Measurements from ENCODE around the gene JARID2. TPM values are rescaled to one million over a fixed set of nuclear protein-coding genes. Genes with fewer than 3 reads are reported as not detected.
"Not testable (repeated sequence)": the region's sequence is repeated elsewhere in the genome, so short reads cannot be mapped to it uniquely, and the experiment has no call there.

The JARID2 gene
- polyA plus RNA-seq, 3 donors: 2.0 to 7.0 (median 3.8) TPM

DNA sequence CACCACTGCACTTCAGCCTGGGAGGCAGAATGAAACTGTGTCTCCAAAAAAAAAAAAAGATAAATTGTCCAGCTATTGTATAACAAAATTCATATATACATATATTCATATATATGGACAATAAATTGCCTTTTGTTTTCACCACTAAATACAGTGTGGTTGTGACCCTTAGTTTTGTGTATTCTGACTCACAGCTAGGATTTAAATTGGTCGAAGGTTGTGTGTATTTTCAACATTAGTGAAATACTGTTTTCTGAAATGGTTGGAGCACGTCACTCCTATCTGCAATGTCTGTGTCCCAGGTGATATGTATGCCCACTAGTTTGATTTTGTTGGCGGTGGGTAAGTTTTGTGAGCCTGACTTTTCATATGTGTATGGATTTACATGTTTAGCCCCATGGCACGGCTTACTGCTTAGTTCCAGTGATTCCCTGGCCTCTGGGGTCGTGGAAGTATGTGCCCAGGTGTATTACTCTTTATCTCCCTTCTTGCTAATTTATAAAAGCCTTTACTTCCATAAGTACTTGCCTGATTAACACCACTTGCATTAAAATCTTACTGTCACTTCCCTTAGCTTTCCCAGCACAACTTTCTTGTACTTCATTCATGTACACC lies 33.3 kb downstream of the JARID2 start:
- H3K27ac ChIP-seq (ENCODE audit: low read depth, low read length): no peak overlapping the region
- WGBS, 3 donors: 65 to 92% (median 68%) methylated on average over 5 of the region's 5 CpGs

DNA sequence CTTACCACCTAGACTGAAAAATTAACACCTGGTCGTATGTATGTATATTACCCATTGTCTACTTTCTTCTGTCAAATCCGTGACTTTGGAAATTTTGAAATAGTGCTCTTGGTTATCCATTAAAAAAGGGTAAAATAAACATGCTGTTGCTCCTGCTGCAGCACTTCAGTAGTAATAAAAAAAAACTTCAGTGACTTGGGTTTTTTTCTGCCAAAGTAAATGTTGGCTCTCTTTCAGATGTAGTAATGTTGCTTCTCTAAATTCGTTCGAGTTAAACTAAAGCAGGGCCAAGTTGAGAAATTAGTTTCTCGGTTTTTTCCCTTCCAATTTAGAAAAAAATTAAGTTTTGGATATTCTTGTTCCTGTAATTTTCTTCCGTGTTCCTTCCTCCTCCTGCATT lies 34.2 kb downstream of the JARID2 start:
- WGBS, 3 donors: 7 to 14% (median 12%) methylated on average over 6 of the region's 6 CpGs

DNA sequence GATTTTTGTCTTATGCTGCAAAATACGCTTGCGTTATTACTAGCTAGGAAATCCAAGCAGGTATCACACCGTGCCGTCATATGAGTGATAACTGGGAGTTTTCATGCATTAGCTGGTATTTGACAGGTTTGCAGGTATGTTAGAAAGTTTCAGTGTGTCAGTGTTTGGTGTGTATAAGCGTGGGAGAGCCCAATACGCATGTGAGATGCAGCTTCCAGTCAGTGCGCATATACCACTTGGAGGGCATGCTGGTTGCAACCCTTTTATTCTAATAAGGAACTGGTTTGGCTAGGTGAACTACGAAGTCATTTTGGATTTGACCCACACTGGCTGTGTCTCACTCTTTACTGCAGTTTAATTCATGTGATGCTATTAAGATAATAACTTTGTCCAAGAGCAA lies 35.1 kb downstream of the JARID2 start:
- no peak overlapping the region for H3K27ac ChIP-seq (ENCODE audit: low read depth, low read length)
- WGBS, 3 donors: 79 to 94% (median 91%) methylated on average over 8 of the region's 8 CpGs

More for the DNA sequence above, 34.2 kb downstream of the JARID2 start:
- no peak overlapping the region for H3K27ac ChIP-seq (ENCODE audit: low read depth, low read length)

DNA sequence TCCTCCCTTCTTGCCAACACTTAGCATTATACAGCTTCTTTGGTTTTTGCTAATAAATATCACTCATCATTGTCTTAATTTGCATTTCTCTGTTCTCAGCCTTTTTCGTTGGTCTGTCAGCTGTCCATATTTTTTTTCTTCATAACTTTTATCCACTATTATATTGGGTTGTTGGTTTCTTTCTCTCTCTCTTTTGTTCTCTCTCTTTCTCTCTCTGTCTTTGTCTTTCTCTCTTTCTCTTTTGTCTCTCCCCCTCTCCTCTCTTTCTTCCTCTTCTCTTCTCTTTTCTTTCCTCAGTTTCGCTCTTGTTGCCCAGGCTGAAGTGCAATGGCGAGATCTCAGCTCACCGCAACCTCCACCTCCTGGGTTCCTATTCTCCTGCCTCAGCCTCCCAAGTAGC lies 36.5 kb downstream of the JARID2 start:
- H3K27ac ChIP-seq (ENCODE audit: low read depth, low read length): no peak overlapping the region
- WGBS, 3 donors: 93 to 100% (median 94%) methylated on average over 4 of the region's 4 CpGs

DNA sequence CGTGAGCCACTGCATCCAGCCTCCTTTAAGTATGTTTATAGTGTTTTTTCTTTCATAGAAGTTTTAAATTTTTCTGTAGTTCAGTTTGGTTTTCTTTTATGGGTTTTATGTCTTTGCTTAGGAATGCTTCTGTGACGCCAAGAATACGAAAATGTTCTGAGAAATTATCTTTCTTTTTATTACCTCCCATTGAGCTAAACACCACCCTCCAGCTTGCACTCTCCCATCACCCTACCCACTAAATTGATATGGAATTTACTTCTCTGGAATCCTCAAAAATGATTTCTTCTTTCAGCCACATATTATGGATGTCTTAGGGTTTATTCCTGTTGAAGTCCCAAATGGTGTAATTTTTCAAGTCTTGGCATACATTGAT lies 38.1 kb downstream of the JARID2 start:
- WGBS, 3 donors: 70 to 84% (median 79%) methylated on average over 3 of the region's 3 CpGs
- H3K27ac ChIP-seq (ENCODE audit: low read depth, low read length): no peak overlapping the region

DNA sequence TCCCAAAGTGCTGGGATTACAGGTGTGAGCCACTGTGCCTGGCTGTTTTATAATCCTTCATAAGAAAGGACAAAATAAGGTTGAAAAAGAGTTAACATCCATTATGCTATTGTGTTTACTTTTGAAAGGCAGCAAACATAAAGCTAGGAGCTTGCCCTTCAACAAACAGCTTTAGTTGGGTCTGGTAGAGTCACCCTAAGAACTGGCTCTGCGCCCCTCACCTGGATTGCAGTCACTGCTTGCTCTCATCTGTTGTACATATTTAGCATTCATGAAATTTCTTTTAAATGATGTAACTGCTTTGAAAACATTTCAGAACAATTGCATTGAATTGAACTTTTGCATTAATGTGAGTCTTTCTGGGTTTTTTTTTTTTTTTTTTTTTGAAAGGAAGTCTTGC lies 38.9 kb downstream of the JARID2 start:
- no peak overlapping the region for H3K27ac ChIP-seq (ENCODE audit: low read depth, low read length)
- 78 to 98% (median 83%) methylated on average over 1 of the region's 1 CpG for WGBS, 3 donors

DNA sequence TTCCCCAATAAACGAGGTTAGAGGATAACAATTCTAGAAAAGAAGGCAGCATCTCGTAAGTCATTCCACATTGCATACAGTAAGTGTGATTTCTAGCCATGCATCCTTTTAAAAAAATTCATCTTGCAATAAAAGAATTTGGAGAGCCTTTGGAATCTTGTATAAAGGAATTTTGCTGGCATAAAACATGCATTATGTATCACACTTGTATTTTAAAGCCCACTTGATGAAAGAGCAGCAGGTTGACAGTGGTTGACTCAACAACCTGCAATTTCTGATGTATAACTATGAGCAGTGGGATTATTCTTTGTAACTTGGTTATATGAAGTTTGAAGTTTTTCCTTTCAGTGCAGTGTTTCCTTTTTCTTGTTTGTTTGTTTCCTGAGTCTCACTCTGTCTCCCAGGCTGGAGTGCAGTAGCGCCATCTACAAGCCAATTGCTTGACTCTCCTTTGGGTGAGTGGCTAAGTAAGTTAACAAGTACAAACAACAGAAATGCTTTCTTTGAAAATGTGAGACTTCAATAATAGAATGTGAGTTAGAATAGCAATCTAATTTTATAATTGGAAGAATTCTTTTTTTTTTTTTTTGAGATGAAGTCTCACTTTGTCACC lies 39.9 kb downstream of the JARID2 start:
- WGBS, 3 donors: 77 to 90% (median 85%) methylated on average over 3 of the region's 3 CpGs
- no peak overlapping the region for H3K27ac ChIP-seq (ENCODE audit: low read depth, low read length)

DNA sequence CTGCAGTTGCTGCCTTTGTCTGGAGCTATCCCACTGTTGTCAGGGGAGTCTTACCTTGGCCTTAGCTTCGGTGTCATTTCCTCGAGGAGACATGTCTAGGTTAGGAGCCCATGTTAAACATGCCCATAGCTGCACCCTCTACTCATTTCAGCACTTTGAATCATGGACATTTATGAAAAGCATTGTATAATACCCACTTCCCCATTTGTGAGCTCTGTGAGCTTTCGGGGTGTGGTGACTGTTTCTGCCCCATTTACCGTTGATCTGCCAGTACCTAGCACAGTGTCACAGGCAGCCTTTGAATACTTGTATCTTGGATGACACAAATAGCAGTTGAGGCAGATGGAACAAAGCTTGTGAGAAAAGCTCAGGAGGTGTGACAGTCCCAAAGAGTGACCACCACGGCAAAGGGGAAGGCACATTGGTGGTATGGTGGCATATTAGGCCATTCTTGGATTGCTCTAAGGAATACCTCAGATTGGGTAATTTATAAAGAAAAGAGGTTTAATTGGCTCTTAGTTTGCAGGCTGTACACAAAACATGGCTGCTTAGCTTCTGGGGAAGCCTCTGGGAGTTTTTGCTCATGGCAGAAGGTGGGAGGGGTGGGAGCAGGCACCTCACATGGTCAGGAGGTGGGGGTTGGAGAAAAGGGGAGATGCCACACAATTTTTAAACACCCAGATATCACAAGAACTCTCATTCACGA lies 42.0 kb downstream of the JARID2 start:
- no peak overlapping the region for H3K27ac ChIP-seq (ENCODE audit: low read depth, low read length)
- 62 to 81% (median 64%) methylated on average over 6 of the region's 6 CpGs for WGBS, 3 donors

DNA sequence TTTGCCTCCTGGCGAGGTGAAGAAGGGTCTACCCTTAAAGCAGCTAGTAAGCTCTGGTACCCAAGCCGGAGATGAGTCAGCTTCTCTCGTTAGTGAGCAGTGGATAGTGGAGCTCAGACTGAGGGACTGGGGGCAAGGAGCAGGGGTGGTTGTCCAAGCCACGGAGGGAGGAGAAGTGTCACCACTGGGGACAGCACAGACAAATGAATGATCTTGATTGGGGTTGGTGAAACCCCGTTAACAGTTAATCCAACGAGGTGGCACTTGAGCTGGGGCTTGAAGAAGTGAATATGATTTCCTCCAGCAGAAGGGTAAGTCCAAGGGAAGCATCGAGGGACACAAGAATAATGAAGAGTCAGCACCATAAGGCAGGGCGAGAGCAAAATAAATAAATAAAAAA lies 43.0 kb downstream of the JARID2 start:
- 76 to 94% (median 79%) methylated on average over 8 of the region's 8 CpGs for WGBS, 3 donors
- H3K27ac ChIP-seq (ENCODE audit: low read depth, low read length): no peak overlapping the region

DNA sequence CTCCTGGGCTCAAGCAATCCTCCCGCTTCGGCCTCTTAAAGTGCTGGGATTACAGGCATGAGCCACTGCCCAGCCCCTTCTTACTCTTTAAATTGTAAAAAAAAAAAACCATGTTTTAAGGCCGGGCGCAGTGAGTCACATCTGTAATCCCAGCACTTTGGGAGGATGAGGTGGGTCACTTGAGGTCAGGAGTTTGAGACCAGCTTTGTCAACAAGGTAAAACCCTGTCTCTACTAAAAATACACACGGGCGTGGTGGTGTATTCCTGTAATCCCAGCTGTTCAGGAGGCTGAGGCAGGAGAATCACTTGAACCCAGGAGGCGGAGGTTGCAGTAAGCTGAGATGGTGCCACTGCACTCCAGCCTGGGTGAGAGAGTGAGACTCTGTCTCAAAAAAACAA lies 43.6 kb downstream of the JARID2 start:
- WGBS, 3 donors: 82 to 97% (median 88%) methylated on average over 7 of the region's 7 CpGs
- H3K27ac ChIP-seq (ENCODE audit: low read depth, low read length): not testable (repeated sequence)

DNA sequence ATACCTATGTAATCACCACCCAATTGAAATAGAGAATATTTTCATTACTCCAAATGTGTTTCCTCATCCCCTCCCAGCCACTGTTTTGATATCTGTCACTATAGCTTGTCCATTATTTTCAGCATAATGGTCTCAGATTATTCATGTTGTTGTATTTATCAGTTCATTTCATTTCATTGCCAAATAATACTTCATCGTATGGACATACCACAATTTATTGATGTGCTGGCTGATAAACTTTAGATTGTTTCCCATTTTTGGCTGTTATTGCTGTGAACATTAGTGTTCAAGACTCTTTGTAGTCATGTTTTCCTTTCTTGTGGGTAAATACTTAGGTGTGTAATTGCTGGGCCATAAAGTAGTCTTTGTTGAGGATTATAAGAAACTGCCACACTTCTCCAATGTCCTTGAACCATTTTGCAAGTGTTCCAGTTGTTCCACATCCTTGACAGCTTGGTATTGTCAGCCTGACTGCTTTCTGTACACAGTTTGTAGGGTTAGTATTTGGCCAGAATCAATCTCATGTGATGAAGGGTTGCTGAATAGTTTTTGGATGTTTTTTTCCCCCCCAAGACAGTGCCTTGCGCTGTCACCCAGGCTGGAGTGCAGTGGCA lies 44.3 kb downstream of the JARID2 start:
- WGBS, 3 donors: 86 to 93% (median 87%) methylated on average over 2 of the region's 2 CpGs
- H3K27ac ChIP-seq (ENCODE audit: low read depth, low read length): no peak overlapping the region

DNA sequence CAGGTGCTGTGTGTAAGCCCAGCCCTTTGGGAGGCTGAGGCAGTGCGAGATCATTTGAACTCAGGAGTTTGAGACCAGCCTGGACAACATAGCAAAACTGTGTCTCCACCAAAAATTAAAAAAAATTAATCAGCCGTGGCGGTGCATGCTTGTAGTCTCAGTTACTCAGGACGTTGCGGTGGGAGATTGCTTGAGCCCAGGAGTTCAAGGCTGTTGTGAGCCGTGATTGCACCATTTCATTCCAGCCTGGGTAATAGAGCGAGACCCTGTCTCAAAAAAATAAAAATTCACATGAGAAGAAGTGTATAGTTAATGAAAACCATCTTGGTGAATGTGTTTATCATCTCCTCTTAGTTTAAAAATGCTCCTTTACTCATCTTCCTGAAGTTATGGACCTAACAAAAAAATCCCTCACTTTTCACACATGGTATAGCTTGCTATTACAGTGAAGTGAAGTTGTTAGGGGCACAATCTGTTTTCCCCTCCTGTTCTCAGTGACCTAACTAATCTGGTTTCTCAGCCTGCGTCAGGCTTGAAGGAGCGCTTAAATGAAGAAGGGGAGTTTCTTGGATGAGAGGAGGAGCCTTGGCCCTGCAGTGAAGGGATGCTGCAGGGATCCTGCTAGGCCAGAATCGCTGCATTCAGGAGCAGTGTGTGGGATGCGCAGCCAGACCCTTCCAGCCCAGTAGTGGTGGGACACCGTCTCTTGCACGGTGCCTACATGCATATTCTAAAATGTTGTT lies 45.3 kb downstream of the JARID2 start:
- no peak overlapping the region for H3K27ac ChIP-seq (ENCODE audit: low read depth, low read length)
- 79 to 93% (median 81%) methylated on average over 13 of the region's 13 CpGs for WGBS, 3 donors

DNA sequence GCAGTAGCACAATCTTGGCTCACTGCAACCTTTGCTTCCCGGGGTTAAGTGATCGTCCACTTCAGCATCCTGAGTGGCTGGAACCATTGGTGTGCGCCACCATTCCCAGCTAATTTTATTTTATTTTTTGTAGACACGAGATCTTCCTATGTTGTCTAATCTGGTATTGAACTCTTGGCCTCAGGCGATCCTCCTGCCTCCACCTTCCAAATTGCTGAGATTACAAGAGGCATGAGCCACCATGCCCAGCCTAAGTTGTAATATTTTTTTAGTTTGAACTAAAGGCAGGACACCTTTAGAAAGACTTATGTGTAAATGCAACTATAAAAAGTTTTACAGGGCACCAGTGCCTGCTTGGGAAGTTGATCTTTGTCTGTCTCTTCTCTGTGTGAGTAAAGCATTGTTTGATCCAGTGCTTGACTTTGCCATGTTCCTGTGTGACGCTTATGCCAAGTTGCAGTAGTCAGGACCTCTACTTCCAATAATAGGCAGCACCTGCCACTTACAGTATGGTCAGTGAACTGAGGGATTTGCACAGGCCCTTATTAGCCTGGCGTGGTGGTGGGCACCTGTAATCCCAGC lies 46.9 kb downstream of the JARID2 start:
- no peak overlapping the region for H3K27ac ChIP-seq (ENCODE audit: low read depth, low read length)
- WGBS, 3 donors: 95 to 96% (median 96%) methylated on average over 7 of the region's 7 CpGs

DNA sequence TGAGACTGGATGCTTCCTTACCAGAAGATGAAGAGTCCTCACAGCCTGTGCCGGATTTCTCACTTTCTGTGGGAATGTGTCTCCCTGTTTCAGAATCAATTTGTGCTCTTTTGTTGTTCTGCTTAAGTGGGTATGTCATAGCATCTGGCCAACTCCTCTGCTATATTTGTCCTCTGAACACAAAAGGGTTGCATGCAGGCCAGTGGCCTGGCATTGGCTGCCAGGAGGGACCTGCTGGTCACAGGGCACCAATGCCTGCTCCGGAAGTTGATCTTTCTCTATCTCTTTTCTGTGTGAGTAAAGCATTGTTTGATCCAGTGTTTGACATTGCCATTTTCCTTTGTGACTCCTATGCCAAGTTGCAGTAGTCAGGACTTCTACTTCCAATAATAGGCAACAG lies 47.8 kb downstream of the JARID2 start:
- H3K27ac ChIP-seq (ENCODE audit: low read depth, low read length): no peak overlapping the region
- 74 to 96% (median 89%) methylated on average over 2 of the region's 2 CpGs for WGBS, 3 donors

DNA sequence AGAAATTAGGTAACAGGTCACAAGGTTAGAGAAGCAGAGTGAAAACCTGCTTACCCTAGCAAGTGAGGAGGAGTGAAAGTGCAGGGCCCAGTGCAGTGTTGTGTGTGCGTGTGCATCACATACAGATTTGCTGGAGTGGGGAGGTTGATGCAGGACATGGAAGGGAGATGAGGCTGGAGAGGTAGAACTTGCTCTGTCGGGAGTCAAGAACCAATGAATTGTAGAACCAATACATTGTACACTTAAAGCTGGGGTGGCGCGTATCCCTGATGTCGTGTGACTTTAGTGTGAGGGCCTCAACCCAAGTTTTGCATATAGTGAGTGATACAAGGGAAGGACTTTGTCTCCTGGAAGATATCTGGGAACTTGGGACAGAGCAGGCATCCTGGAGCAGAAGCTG lies 48.6 kb downstream of the JARID2 start:
- H3K27ac ChIP-seq (ENCODE audit: low read depth, low read length): no peak overlapping the region
- WGBS, 3 donors: 92 to 96% (median 96%) methylated on average over 5 of the region's 5 CpGs

DNA sequence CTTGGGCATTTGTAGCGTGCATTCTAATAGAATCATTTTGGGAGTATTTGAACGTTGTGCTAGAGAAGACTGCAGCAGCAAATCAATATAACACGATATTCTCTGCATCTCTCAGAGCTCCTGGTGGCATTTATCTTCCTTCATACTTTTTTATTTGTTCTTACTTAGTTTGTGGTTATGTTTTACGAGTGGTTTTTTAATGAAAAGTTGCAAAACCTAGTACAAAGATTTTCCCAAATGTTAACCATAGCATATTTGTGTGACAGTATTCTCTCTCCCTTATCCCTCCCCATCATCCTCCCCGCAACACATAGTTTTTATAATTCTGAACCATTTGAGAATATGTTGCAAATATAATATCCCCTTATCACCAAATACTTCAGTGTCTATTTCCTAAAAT lies 50.4 kb downstream of the JARID2 start:
- WGBS, 3 donors: 53 to 64% (median 56%) methylated on average over 5 of the region's 5 CpGs
- H3K27ac ChIP-seq (ENCODE audit: low read depth, low read length): no peak overlapping the region

DNA sequence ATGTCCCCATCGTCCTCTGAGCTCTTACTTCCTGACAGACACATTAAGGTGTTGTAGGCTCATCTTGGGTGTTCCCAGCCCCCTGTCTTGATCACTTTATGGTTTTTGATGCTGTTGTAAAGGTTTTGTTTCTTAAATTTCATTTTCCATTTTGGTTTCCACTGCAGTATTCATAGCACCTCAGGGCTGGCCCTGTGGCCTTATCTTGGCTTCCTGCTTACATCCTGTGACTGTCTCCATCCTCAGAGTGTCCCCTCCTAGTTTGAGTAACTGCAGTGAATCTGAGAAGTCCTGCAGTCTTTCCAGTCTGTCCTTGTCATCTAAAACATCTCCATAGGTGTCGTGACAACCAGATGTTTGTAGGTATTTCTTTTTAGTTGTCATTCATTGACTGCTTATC lies 50.9 kb downstream of the JARID2 start:
- H3K27ac ChIP-seq (ENCODE audit: low read depth, low read length): no peak overlapping the region
- WGBS, 3 donors: 54 to 93% (median 60%) methylated on average over 2 of the region's 2 CpGs

DNA sequence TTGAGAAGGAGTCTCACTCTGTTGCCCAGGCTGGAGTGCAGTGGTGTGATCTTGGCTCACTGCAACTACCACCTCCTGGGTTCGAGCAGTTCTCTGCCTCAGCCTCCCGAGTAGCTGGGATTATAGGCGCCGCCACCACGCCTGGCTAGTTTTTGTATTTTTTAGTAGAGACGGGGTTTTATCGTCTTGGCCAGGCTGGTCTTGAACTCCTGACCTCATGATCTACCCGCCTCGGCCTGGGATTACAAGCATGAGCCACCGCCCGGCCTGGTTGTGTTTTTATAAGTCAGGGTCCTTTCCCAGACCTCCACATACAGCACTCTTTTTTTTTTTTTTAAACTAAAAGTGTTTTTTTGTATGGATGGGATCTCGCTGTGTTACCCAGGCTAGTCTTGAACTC lies 51.3 kb downstream of the JARID2 start:
- 91 to 95% (median 93%) methylated on average over 12 of the region's 12 CpGs for WGBS, 3 donors
- H3K27ac ChIP-seq (ENCODE audit: low read depth, low read length): not testable (repeated sequence)

All from adipose tissue (tissue), 3 donors.